GM11168 (cell line): ENCODE data around the gene ULK2.

Source experiments
- in situ Hi-C: fragments of 300-500 bp; cut with MboI; formaldehyde crosslinking; loops from one replicate; pipeline ENCODE4 v1.12.0; 2022; ENCODE audit warnings: low sequenced_read_pairs; ENCODE audit not compliant: unreplicated experiment

ULK2 gene

GRCh38 chr17:19769946-19770652 is 97.6 kb downstream of the ULK2 start:
- in situ Hi-C loops, result loop anchor here (5.0 to 25.0 kb wide), 2 partner anchors 258 to 408 kb away; partner anchors contain the start of gene B9D1

DNA sequence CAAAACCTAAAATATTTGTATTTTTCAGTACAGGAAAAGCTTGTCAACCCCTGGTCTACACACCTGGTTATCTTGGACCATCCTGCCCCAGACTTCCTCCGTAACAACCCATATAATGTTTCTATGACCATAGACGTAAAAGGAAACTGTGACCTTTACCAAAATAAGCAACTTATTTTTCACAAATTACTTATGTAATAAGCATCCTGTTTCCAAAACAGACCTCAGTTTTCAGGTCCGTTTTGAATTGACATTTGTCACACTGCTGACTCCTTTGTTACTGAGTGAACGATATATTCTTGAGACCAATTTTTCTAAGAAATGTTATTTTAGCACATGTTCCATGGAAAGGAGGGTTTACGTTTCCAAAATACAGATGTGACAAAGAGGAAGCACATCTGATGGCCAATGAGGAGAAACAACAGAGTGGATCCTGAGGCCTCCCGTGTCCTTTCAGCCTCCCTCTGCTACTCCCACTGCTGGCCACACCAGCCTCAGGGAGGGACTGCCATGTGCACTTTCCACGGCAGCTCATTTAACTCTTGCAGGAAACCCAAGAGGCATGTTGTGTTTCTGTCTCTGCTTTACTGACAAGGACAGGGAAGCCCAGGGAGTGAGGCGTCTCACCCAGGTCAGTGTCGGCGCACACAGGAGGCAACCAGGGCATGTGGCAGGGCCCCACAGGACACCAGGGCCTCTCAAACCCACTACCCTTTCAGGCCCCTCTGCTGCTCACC is 99.5 kb downstream of the ULK2 start:
- in situ Hi-C loops, result loop anchor here (5.0 to 25.0 kb wide), 2 partner anchors 256 to 406 kb away; partner anchors contain the start of gene B9D1

GRCh38 chr17:19766421-19767270 is 101.1 kb downstream of the ULK2 start:
- in situ Hi-C loops, result loop anchor here (5.0 to 25.0 kb wide), 2 partner anchors 254 to 404 kb away; partner anchors contain the start of gene B9D1

- in situ Hi-C loops, result loop anchor here (5.0 to 25.0 kb wide), 2 partner anchors 254 to 404 kb away; partner anchors contain the start of gene B9D1
These were observed 101.7 kb downstream of the ULK2 start for GRCh38 chr17:19766016-19766415.

- in situ Hi-C loops, result loop anchor here (5.0 to 25.0 kb wide), 2 partner anchors 117 to 402 kb away; partner anchors contain the start of genes ALDH3A2 and B9D1
These were observed 103.7 kb downstream of the ULK2 start for GRCh38 chr17:19763991-19764390.

DNA sequence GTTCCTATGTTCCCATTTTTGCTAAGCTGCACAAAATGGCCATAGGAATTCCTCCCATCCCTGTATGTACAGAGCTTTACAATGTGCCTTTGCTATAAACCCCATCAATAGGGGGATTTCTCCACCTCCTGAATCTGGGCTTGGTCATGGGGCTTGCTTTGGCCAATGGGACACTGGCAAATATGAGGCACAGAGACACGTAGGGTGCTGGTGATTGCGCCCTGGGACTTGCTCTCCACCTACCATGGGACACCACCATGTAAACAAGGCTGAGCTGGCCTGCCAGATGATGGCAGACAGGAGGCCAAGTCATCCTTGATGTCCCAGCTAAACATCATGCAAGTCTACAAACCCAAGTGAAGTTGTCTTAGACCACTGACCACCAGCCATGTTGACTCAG is 104.3 kb downstream of the ULK2 start:
- in situ Hi-C loops, result loop anchor here (5.0 to 25.0 kb wide), 2 partner anchors 116 to 401 kb away; partner anchors contain the start of genes ALDH3A2 and B9D1

DNA sequence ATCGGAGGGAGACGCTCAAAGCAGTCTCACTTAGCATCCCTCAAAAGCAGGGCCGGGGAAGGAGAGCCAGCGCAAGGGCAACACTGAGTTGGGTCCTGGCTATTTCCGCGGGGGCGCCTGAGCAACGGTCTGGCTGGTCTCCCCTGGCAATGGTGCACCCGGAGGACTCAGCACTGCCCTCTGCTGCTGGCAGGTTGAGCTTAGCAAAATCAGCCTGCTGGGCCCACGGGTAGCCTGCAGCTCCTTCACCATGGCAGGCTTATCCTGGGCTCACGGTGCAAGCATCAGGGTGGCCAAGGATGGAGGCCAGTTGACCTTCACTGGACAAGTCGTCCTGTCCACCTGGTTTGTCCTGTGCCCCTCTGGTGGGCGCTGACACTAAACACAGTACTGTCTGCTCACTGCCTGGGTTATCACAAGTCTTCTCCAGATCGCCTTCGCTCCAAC is 105.2 kb downstream of the ULK2 start:
- in situ Hi-C loops, result loop anchor here (5.0 to 25.0 kb wide), 2 partner anchors 115 to 400 kb away; partner anchors contain the start of genes ALDH3A2 and B9D1

GRCh38 chr17:19760746-19761145 is 107.0 kb downstream of the ULK2 start:
- in situ Hi-C loops, result loop anchor here (5.0 to 25.0 kb wide), 2 partner anchors 113 to 398 kb away; partner anchors contain the start of genes ALDH3A2 and B9D1

DNA sequence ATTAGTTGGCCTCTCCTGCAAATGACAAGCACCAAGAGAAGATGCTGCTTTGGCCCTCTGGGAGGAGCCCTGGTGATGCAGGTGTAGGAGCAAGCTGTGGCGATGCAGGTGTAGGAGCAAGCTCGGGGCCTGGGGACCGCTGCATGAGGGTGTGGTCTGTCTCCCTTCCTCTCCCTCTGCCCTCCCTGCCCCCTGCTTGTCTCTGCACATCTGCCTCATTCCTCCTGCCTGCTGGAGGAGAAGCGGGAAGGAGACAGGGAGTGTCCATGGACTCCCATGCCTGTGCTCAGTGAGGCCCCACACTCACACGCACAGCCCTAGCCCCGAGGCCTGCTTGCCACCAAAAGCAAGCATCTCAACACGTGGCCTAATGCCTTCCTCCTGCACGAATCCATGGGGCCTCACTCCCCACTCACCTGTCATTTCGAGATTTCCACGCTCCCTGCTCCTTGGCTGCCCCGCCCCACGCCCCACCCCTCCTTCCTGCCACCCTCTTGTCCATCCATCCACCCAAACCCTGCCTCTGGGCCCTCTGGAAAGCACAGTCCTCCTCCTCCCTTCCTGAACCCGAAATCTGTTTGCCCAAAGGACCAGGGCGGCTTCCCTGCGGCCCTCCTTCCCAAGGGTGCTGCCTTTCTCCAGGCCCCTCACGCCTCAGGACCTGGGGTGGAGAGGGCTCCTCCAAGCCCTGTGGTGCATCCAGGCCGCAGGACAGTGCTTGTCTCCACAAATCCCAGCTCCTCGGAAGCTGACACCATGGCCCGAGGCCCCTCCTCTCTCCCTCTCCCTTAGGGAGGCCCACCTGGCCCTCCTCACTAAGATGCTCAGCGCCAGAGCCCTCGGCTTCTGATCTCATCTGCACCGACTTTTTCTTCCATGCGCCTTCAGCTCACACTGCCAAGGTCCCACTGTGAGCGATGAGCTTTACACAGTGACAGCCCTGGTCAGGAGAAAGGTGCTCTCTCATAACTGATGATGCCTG is 107.9 kb downstream of the ULK2 start:
- in situ Hi-C loops, result loop anchor here (5.0 to 25.0 kb wide), 2 partner anchors 113 to 398 kb away; partner anchors contain the start of genes ALDH3A2 and B9D1

DNA sequence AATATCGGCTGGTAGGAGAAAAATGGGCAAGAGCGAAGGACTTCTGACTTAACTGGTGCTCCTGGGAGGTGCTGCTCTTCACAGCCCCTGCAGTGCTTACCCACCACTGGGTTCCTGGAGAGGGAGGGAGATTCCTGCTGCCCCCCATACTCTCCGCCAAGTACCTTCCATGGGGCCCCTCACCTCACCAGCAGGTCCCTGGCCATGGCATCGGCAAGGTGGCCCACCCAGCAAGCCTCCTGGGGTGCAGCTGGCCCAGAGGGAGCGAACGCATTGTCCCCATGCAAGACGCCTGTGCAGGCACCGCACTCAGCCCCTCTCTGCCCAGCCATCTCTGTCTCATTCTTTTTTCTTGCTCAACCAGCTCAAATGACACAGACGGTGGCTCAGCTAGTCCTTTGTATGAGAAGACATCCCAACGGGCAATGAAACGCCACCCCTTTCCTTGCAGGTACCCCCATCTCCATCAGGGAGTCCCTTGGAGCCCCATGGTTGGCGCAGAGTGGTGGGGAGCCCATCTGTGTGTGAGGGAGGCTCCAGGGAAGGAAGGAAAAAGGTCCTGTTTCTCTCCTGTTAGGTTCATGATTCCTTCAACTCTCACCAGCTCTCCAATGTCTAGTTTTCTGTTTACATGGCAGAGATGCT is 110.1 kb downstream of the ULK2 start:
- in situ Hi-C loops, result loop anchor here (25.0 kb wide), 1 partner anchor 395 kb away; the partner anchor contains the start of gene B9D1

- in situ Hi-C loops, result loop anchor here (25.0 kb wide), 1 partner anchor 394 kb away; the partner anchor contains the start of gene B9D1
These were observed 111.2 kb downstream of the ULK2 start for GRCh38 chr17:19756546-19756945.

GRCh38 chr17:19755821-19756510 is 111.8 kb downstream of the ULK2 start:
- in situ Hi-C loops, result loop anchor here (25.0 kb wide), 1 partner anchor 394 kb away; the partner anchor contains the start of gene B9D1

- in situ Hi-C loops, result loop anchor here (25.0 kb wide), 1 partner anchor 393 kb away; the partner anchor contains the start of gene B9D1
These were observed 112.3 kb downstream of the ULK2 start for GRCh38 chr17:19755392-19755791.

GRCh38 chr17:19753661-19754463 is 113.9 kb downstream of the ULK2 start:
- in situ Hi-C loops, result loop anchor here (25.0 kb wide), 1 partner anchor 392 kb away; the partner anchor contains the start of gene B9D1

DNA sequence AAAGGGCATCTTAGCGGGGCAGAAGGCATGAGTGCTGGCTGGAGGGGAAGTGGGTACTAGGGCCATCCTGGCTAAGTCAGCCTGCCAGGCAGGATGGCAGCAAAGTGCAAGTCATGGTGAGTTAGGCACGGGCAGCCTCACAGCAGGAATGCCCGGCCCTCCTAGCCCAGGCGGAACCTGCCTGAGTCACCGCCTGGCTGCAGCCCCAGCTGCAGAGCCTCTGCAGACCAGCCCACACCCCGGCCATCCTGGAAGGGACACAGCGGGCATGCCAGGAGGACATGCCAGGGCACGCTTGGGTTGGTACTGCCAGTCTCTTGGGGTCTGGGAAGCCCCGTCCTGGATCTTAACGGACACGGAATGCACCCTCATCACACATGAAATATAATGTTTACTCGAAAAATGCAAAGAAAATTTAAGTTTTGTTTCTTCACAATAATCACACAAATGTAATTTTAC is 114.7 kb downstream of the ULK2 start:
- in situ Hi-C loops, result loop anchor here (25.0 kb wide), 1 partner anchor 391 kb away; the partner anchor contains the start of gene B9D1
